Measurements from ENCODE around the gene CFAP61.

The CFAP61 gene

DNA sequence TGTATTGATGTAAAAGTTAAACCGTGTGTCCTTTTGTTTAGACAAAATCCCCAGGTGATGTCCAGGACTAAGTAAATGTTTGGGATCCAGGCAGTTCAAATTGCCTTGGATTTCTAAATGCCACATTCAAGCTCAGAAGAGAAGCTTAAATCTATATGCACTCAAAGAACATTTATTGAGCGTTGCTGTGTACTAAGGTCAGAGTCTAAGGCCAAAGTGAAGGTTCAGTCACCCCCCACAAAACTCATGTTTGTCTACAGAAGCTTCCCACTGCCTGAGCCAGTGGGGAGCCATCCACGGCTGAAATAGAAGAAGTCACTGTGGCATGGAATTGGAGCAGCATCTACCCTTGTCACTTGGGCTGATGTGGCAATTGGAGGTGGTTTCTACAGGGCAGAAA is 244.8 kb downstream of the CFAP61 start:
- Histone ChIP-seq H3K4me3 (ENCODE audit: low read length in 2 of 2) (no peak overlapping the region), H3K9ac (ENCODE audit: low read depth in 1 of 2, low read length in 2 of 2) (no peak overlapping the region), H3K27me3 (ENCODE audit: control insufficient read depth in 2 of 2, insufficient read depth in 2 of 2, low read length in 2 of 2) (no peaks in the 10 kb centered on the region)

DNA sequence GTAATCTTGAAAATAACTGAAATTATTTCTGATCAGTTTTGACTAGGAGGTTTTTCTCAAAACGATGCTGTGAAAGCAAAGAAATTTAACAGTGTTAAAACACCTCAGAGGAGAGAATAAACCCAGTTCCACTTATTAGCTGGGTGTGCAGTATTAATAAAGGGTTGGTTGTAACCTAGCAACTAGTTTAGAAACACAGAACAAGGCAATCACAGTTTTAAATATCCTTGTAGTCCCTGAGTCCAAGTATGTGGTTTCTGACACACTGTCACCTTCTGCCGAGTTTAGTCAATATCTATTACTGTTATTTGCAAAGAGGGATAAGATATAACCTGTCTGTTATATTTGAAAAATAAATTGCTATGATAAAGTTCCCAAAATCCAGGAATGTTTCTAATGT is 245.4 kb downstream of the CFAP61 start:
- H3K4me1 ChIP-seq (ENCODE audit: control insufficient read depth in 2 of 2, insufficient read depth in 2 of 2, low read length in 2 of 2): no peaks in the 10 kb centered on the region
- H3K27me3 ChIP-seq (ENCODE audit: control insufficient read depth in 2 of 2, insufficient read depth in 2 of 2, low read length in 2 of 2): no peaks in the 10 kb centered on the region
- no peak overlapping the region for H3K4me3 ChIP-seq (ENCODE audit: low read length in 2 of 2)
- no peak overlapping the region for H3K9ac ChIP-seq (ENCODE audit: low read depth in 1 of 2, low read length in 2 of 2)
- no peaks in the 10 kb centered on the region for H3K9me3 ChIP-seq (ENCODE audit: control insufficient read depth in 2 of 2, low read length in 2 of 2)
- H3K27ac ChIP-seq (ENCODE audit: low read depth in 2 of 2, low read length in 2 of 2): no peak overlapping the region
- no peaks in the 10 kb centered on the region for H3K36me3 ChIP-seq (ENCODE audit: control insufficient read depth in 2 of 2, insufficient read depth in 2 of 2, low read length in 2 of 2)

More for the DNA sequence above, 244.8 kb downstream of the CFAP61 start:
- H3K9me3 ChIP-seq (ENCODE audit: control insufficient read depth in 2 of 2, low read length in 2 of 2): no peaks in the 10 kb centered on the region
- H3K36me3 ChIP-seq (ENCODE audit: control insufficient read depth in 2 of 2, insufficient read depth in 2 of 2, low read length in 2 of 2): no peaks in the 10 kb centered on the region
- H3K4me1 ChIP-seq (ENCODE audit: control insufficient read depth in 2 of 2, insufficient read depth in 2 of 2, low read length in 2 of 2): no peaks in the 10 kb centered on the region
- no peak overlapping the region for H3K27ac ChIP-seq (ENCODE audit: low read depth in 2 of 2, low read length in 2 of 2)

DNA sequence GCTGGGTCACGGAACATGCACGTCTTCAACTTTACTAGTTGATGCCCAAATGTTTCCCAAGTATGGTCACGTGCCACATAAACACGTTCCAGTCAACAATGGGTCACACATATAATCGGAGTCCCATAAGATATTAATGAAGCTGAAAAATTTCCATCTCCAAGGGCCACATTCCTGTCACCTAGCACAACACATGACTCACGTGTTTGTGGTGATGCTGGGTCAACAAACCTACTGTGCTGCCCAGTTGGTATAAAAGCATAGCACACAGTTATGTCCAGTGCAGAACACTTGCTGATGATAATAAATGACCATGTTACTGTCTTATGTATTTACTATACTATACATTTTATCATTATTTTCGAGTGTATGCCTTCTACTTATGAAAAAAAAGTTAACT is 247.6 kb downstream of the CFAP61 start:
- H3K4me1 ChIP-seq (ENCODE audit: control insufficient read depth in 2 of 2, insufficient read depth in 2 of 2, low read length in 2 of 2): no peaks in the 10 kb centered on the region
- no peak overlapping the region for H3K9ac ChIP-seq (ENCODE audit: low read depth in 1 of 2, low read length in 2 of 2)
- H3K27ac ChIP-seq (ENCODE audit: low read depth in 2 of 2, low read length in 2 of 2): no peak overlapping the region
- no peaks in the 10 kb centered on the region for H3K27me3 ChIP-seq (ENCODE audit: control insufficient read depth in 2 of 2, insufficient read depth in 2 of 2, low read length in 2 of 2)
- no peak overlapping the region for H3K4me3 ChIP-seq (ENCODE audit: low read length in 2 of 2)
- H3K9me3 ChIP-seq (ENCODE audit: control insufficient read depth in 2 of 2, low read length in 2 of 2): no peaks in the 10 kb centered on the region
- no peaks in the 10 kb centered on the region for H3K36me3 ChIP-seq (ENCODE audit: control insufficient read depth in 2 of 2, insufficient read depth in 2 of 2, low read length in 2 of 2)

DNA sequence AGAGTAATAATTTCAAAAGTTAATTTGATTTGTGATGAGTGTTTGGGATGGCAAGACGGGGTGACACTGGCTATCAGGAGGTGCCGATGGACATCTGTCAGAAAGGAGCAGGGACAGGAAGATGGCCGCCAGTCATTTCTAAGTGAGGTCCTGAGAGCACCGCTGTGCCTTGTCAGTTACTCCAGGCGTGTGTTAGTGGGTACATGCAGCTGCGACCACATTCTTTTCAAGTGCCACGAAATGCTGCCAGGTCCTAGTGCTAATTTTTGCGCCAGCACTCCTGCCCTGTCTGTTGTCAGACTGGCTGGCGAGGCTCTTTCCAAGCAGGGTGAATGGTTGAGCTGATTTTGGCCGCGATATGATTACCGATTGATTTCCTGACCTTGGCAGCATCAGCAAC is 251.0 kb downstream of the CFAP61 start:
- no peaks in the 10 kb centered on the region for H3K36me3 ChIP-seq (ENCODE audit: control insufficient read depth in 2 of 2, insufficient read depth in 2 of 2, low read length in 2 of 2)

DNA sequence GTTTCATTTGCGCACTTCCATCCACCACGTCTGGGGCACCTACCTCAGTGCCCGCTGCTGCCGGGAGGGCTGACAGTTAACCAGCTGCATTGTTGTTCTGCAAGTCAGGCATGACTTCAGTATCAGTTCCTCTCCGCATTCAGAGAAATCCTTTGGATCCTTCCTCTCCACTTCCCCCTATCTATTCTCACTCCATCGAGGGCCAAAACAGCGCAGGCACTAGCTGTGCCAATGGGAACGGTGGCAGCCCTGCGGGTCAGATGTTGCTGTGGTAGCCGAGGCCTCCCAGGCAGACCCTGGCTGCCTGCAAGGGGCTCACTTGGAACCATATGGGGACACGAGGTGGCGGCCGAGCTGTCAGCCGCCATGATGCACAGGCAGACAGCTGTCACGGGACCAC is 251.4 kb downstream of the CFAP61 start:
- no peak overlapping the region for H3K4me3 ChIP-seq (ENCODE audit: low read length in 2 of 2)
- no peaks in the 10 kb centered on the region for H3K36me3 ChIP-seq (ENCODE audit: control insufficient read depth in 2 of 2, insufficient read depth in 2 of 2, low read length in 2 of 2)
- H3K27me3 ChIP-seq (ENCODE audit: control insufficient read depth in 2 of 2, insufficient read depth in 2 of 2, low read length in 2 of 2): no peaks in the 10 kb centered on the region
- no peaks in the 10 kb centered on the region for H3K4me1 ChIP-seq (ENCODE audit: control insufficient read depth in 2 of 2, insufficient read depth in 2 of 2, low read length in 2 of 2)
- H3K9ac ChIP-seq (ENCODE audit: low read depth in 1 of 2, low read length in 2 of 2): no peak overlapping the region
- no peak overlapping the region for H3K27ac ChIP-seq (ENCODE audit: low read depth in 2 of 2, low read length in 2 of 2)
- H3K9me3 ChIP-seq (ENCODE audit: control insufficient read depth in 2 of 2, low read length in 2 of 2): no peaks in the 10 kb centered on the region

More for the DNA sequence above, 251.0 kb downstream of the CFAP61 start:
- Histone ChIP-seq H3K4me3 (ENCODE audit: low read length in 2 of 2) (no peak overlapping the region), H3K9ac (ENCODE audit: low read depth in 1 of 2, low read length in 2 of 2) (no peak overlapping the region), H3K27me3 (ENCODE audit: control insufficient read depth in 2 of 2, insufficient read depth in 2 of 2, low read length in 2 of 2) (no peaks in the 10 kb centered on the region), H3K9me3 (ENCODE audit: control insufficient read depth in 2 of 2, low read length in 2 of 2) (no peaks in the 10 kb centered on the region), H3K4me1 (ENCODE audit: control insufficient read depth in 2 of 2, insufficient read depth in 2 of 2, low read length in 2 of 2) (no peaks in the 10 kb centered on the region), H3K27ac (ENCODE audit: low read depth in 2 of 2, low read length in 2 of 2) (no peak overlapping the region)

DNA sequence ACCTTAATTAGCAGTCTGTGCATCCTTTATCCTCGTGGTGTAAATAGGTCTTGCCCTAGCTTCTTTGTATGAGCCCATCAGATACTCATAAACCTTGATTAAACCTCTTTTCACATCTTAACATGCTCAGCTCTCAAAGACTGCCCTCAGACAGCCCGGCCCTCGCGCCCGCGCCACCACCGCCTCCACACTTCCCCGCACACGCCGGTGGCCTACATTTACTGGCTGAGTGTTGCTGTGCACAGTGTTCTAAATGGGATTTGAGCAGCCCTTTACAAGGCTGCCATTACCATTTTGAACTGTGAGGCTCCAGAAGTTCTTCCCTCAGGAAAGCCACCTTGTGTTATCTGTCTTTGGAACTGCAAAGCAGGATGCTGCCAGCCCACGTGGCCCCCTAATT is 252.6 kb downstream of the CFAP61 start:
- no peaks in the 10 kb centered on the region for H3K27me3 ChIP-seq (ENCODE audit: control insufficient read depth in 2 of 2, insufficient read depth in 2 of 2, low read length in 2 of 2)
- H3K4me1 ChIP-seq (ENCODE audit: control insufficient read depth in 2 of 2, insufficient read depth in 2 of 2, low read length in 2 of 2): no peaks in the 10 kb centered on the region
- no peaks in the 10 kb centered on the region for H3K9me3 ChIP-seq (ENCODE audit: control insufficient read depth in 2 of 2, low read length in 2 of 2)
- no peaks in the 10 kb centered on the region for H3K36me3 ChIP-seq (ENCODE audit: control insufficient read depth in 2 of 2, insufficient read depth in 2 of 2, low read length in 2 of 2)
- no peak overlapping the region for H3K27ac ChIP-seq (ENCODE audit: low read depth in 2 of 2, low read length in 2 of 2)
- no peak overlapping the region for H3K9ac ChIP-seq (ENCODE audit: low read depth in 1 of 2, low read length in 2 of 2)
- H3K4me3 ChIP-seq (ENCODE audit: low read length in 2 of 2): no peak overlapping the region

DNA sequence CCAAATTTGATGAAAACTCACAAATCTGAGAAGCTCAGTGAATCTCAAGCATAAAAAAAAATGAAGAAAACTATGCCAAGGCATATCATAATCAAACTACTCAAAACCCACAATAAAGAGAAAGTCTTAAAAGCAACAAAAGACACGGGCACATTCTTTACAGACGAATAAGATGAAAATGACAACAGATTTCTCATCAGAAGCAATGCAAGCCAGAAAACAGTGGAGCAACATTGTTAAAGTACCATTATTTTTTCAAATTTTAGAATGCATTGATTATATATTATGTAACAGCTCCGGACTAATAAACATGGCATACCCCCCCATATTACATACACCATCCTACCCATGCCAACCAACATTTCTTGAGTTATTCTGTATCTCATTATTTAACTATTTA is 260.2 kb downstream of the CFAP61 start:
- no peaks in the 10 kb centered on the region for H3K36me3 ChIP-seq (ENCODE audit: control insufficient read depth in 2 of 2, insufficient read depth in 2 of 2, low read length in 2 of 2)
- no peaks in the 10 kb centered on the region for H3K4me1 ChIP-seq (ENCODE audit: control insufficient read depth in 2 of 2, insufficient read depth in 2 of 2, low read length in 2 of 2)
- no peak overlapping the region for H3K9ac ChIP-seq (ENCODE audit: low read depth in 1 of 2, low read length in 2 of 2)
- no peaks in the 10 kb centered on the region for H3K9me3 ChIP-seq (ENCODE audit: control insufficient read depth in 2 of 2, low read length in 2 of 2)
- H3K4me3 ChIP-seq (ENCODE audit: low read length in 2 of 2): no peak overlapping the region
- H3K27me3 ChIP-seq (ENCODE audit: control insufficient read depth in 2 of 2, insufficient read depth in 2 of 2, low read length in 2 of 2): no peaks in the 10 kb centered on the region
- no peak overlapping the region for H3K27ac ChIP-seq (ENCODE audit: low read depth in 2 of 2, low read length in 2 of 2)

DNA sequence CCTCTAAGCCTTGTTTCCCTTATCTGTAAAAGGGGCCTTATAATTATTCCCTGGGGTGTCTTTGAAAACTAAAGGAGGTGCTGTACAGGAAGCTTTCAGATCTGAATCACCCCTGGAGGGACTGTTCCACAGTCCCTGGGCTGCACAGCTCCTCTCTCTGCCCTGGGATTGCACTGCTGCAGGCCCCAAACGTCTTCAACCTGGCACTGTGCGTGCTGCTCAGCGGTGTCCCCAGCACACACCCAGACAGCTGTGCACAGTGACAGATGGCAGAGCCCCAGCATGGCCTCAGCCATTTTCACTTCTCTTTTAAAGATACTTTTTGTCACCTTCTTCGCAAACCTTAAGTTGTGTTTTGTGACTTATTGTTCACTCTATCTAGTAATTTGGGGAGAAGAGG is 264.9 kb downstream of the CFAP61 start:
- Histone ChIP-seq H3K27me3 (ENCODE audit: control insufficient read depth in 2 of 2, insufficient read depth in 2 of 2, low read length in 2 of 2) (no peaks in the 10 kb centered on the region), H3K27ac (ENCODE audit: low read depth in 2 of 2, low read length in 2 of 2) (peak overlapping the region in 1 of 2 donors; percentile 1), H3K4me3 (ENCODE audit: low read length in 2 of 2) (no peak overlapping the region), H3K4me1 (ENCODE audit: control insufficient read depth in 2 of 2, insufficient read depth in 2 of 2, low read length in 2 of 2) (no peaks in the 10 kb centered on the region), H3K9me3 (ENCODE audit: control insufficient read depth in 2 of 2, low read length in 2 of 2) (no peaks in the 10 kb centered on the region), H3K36me3 (ENCODE audit: control insufficient read depth in 2 of 2, insufficient read depth in 2 of 2, low read length in 2 of 2) (no peaks in the 10 kb centered on the region), H3K9ac (ENCODE audit: low read depth in 1 of 2, low read length in 2 of 2) (no peak overlapping the region)

DNA sequence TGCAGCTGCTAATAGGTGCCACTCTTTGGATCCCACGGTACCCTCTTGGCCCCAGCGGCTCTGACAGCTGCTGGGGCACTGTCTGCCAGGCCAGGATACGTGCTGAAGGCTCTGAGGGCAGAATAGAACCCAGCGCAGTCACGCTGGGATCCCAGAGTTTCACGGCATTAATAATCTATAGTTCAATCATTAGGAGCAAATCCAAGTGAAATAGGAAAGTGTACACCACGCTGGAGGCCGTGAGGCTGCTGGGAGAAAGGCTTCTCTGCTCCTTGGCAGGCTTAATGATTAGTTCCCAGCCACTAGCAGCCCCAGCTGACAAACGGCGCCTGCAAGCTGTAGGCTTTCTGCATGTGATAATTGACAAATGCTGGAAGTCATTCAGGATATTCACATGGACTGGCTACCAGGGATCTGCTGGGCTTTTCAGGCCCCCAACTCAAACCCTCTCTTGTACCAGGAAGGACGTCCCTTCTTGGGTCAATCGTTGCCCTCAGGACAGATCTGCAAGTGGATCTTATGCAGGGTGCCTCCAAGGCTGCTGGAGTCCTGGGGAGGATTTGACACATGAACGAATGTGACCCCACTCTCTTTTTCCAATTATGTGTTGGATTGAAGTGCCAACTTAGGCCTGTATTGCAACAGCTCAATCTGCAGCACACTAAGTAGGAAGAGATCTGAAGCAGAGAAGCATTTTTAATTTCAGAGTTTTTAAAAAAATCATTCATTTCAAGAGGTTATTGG is 265.5 kb downstream of the CFAP61 start:
- no peak overlapping the region for H3K4me3 ChIP-seq (ENCODE audit: low read length in 2 of 2)
- no peaks in the 10 kb centered on the region for H3K27me3 ChIP-seq (ENCODE audit: control insufficient read depth in 2 of 2, insufficient read depth in 2 of 2, low read length in 2 of 2)
- H3K36me3 ChIP-seq (ENCODE audit: control insufficient read depth in 2 of 2, insufficient read depth in 2 of 2, low read length in 2 of 2): no peaks in the 10 kb centered on the region
- no peaks in the 10 kb centered on the region for H3K9me3 ChIP-seq (ENCODE audit: control insufficient read depth in 2 of 2, low read length in 2 of 2)
- H3K4me1 ChIP-seq (ENCODE audit: control insufficient read depth in 2 of 2, insufficient read depth in 2 of 2, low read length in 2 of 2): no peaks in the 10 kb centered on the region
- H3K27ac ChIP-seq (ENCODE audit: low read depth in 2 of 2, low read length in 2 of 2): peak overlapping the region in 1 of 2 donors; percentile 1
- H3K9ac ChIP-seq (ENCODE audit: low read depth in 1 of 2, low read length in 2 of 2): no peak overlapping the region

DNA sequence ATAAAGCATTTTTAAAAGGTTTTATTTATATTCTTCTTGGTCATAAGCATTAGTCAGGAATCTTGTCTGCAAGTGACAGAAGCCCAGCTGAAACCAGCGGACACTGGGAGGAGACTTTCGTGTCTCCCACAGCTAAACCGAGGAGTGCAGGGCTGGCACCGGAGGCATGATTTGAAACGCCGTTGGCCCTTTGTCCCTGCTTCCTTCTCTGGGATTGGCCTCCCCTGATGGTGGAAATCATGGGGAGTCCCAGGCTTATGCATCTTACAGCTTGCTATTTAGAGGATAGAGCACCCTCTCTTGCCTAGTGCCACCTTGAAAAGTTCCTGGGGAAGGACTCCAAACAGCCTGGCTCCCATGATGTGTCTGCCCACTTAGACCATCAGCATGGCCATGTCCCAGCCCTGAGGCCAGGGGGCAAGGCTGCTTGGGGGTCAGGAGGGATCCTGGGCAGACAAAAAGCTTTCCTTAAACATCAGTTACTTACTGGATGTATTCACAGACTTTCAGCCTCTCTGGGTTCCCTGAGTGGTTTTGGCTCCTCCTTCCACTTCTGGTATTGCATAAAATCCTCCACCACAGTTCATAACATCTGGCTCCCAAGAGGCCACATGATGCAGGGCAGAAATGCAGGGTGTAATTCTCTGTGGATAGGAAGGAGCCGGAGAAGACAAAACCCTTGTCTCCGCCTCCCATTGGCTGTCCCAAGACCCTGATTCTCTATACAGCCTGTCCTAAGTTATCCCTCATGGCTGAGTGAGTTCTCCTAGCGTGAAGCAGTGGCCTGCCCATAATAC is 266.2 kb downstream of the CFAP61 start:
- H3K9ac ChIP-seq (ENCODE audit: low read depth in 1 of 2, low read length in 2 of 2): no peak overlapping the region
- H3K27ac ChIP-seq (ENCODE audit: low read depth in 2 of 2, low read length in 2 of 2): peak overlapping the region in 1 of 2 donors; percentile 29
- H3K4me1 ChIP-seq (ENCODE audit: control insufficient read depth in 2 of 2, insufficient read depth in 2 of 2, low read length in 2 of 2): no peaks in the 10 kb centered on the region
- H3K27me3 ChIP-seq (ENCODE audit: control insufficient read depth in 2 of 2, insufficient read depth in 2 of 2, low read length in 2 of 2): no peaks in the 10 kb centered on the region
- no peaks in the 10 kb centered on the region for H3K9me3 ChIP-seq (ENCODE audit: control insufficient read depth in 2 of 2, low read length in 2 of 2)
- H3K4me3 ChIP-seq (ENCODE audit: low read length in 2 of 2): no peak overlapping the region
- H3K36me3 ChIP-seq (ENCODE audit: control insufficient read depth in 2 of 2, insufficient read depth in 2 of 2, low read length in 2 of 2): no peaks in the 10 kb centered on the region

Data from mucosa of rectum (tissue), 2 donors.